GM19238 (cell line): ENCODE results near the gene PRSS33.

Experiments
- DNase-seq: peaks from one replicate; pipeline ENCODE4 v3.0.0; 2011; ENCODE audit warnings: low spot score; ENCODE audit not compliant: insufficient read length

PRSS33 gene

GRCh38 chr16:2765462-2766404, 21.6 kb downstream of the PRSS33 start:
- DNase-seq: no peak

GRCh38 chr16:2764718-2765117, 22.6 kb downstream of the PRSS33 start:
- DNase-seq: no peak

- DNase-seq: no peak
Measured at GRCh38 chr16:2763173-2763572, 24.2 kb downstream of the PRSS33 start.

- no peak for DNase-seq
Measured at GRCh38 chr16:2762711-2763110, 24.6 kb downstream of the PRSS33 start.

- no peak for DNase-seq
Measured at GRCh38 chr16:2761886-2762583, 25.3 kb downstream of the PRSS33 start.

DNA sequence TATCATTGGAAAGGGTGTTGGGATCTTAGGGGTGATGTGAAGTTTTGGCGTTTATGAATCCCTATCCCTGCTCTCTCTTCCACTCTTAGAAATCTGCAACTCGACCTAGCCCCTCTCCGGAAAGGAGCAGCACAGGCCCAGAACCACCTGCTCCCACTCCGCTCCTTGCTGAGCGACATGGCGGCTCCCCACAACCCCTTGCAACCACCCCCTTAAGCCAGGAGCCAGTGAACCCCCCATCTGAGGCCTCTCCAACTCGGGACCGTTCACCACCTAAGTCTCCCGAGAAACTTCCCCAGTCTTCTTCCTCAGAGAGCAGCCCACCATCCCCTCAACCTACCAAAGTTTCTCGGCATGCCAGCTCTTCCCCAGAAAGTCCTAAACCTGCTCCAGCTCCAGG, 25.9 kb downstream of the PRSS33 start:
- no peak for DNase-seq

- no peak for DNase-seq
Measured at GRCh38 chr16:2757344-2757743, 30.0 kb downstream of the PRSS33 start.

DNA sequence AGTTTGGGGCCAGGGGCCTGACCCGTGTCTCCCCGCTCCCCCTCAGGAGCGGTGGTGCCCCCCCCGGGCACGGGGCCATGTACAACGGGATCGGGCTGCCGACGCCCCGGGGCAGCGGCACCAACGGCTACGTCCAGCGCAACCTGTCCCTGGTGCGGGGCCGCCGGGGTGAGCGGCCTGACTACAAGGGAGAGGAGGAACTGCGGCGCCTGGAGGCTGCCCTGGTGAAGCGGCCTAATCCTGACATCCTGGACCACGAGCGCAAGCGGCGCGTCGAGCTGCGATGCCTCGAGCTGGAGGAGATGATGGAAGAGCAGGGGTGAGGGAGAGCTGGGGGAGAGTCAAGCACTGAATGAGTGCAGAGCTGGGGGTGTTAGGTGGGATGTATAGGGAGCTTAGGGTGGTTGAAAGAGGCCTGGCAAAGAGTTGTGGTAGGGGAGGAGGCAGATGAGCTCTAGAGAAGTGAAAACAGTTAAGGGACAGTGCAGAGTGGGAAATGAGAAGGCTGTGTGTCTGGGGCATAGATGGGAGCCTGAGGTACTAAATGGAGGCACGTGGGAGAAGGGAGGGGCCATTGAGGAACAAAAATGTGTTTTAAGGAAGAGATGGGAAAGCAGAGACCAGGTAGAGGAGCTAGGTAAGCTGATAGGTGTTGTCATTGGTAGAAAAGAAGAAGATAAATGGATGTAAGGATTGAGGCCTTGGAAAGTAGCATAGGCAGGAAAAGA, 30.9 kb downstream of the PRSS33 start:
- no peak for DNase-seq

GRCh38 chr16:2755158-2755557, 32.2 kb downstream of the PRSS33 start:
- DNase-seq: no peak

- no peak for DNase-seq
Measured at GRCh38 chr16:2753733-2754020, 33.7 kb downstream of the PRSS33 start.

DNA sequence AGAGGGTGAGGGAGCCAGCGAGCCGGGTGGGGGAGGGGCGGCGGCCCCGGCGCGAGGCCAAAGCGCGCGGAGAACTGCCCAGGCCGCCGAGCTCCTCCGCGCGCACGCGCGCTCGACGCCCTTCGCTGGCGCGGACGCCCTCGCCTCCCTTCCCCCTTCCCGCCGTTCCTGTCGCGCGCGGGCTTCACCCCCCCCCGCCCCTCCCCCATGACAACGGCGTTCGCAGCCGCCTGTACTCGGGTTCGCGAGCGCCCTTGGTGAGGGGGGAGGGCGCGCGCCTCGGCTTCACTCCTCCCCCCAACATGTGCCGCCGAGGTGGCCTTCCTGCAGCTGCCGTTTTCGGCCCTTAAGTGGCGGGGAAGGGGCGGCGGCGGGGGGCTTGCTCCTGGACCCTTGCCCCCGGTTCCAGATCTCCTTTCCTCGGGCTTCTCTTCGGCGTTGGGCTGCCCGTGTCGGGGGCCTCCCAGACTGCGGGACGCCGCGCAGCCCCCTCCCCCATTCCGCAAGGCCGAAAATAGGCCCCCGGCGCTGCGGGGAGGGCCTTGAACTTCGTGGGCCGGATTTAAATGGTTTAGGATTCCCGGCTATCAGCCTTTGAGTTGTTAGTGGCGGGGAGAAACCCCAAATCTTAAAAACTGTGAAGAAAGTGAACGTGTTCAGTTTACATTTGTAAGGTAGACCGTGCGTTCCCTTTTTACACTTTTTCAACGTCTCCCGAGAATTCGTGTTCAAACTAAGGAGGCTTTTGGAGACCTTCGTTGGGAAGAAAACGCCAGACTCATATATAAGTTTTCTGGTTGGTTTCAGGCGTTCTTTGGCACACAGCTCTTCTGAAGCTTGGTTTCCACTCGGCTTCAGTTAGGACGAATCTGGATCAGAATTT, 34.3 kb downstream of the PRSS33 start:
- DNase-seq: peak; percentile 86

DNA sequence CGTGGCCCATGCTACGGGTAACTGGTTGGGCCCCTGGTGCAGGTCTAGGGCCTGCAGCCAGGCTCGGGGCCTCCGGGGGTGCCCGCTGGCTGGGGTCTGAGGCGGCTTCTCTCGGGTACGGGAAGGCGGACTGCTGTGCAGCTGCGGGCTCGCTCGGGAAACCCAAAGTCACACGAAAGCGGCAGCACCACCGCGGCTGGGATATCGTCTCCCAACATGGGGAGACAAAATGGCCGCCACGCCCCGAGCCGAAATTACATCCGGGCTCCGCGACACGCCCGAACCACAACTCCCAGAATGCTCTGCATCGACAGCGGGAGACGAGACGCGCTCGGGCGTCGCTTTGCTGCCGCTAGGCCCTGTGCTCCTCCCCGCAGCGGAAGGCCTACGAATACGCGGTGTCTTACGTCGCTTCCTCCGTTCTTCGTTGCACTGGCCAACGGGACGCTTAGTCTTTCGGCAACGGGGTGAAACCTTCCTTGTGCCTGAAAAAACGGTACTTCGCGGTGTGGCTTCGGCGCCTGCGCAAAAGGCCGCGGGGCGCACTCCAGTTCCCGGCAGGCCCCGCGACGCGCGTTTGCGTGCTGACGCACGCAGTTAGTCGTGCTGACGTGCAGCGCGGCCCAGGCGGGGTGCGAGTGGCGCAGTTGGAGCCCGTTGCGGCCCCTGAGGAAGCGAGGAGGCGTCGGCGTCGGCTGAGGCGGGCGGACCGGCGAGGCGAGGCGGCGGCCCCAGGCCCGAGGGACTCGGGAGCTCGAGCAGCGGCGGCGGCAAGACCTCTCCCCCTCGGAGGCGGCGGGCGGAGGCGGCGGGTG, 35.1 kb downstream of the PRSS33 start, which contains the start of gene SRRM2:
Gene SRRM2, plus strand, starts transcription at position 604 of the 815 bp plus-strand sequence. CDS start 3,727 bp downstream, outside the sequence.
- peak; percentile 98 for DNase-seq

DNA sequence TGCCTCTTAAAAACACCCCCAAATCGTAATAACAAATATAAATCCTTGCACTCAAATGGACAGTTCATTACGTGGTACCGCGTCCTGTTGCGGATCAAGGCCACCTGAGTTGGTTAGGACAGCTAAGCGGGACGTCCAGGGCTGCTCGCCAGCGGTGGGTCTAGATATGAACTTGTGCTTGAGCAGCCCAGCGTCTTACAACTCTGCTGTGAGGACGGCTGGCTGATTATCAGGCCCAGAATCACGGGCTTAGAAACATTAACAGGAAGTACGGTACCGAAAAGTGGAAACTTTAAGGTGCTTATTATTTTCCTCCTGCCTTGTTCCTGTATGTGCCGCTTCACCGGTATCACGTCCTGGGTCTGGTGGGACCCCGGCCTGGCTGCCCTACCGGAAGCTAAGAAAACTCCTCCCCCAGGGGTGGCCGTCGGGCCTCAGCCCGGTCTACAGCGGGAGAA, 35.8 kb downstream of the PRSS33 start:
- peak; percentile 84 for DNase-seq

GRCh38 chr16:2749936-2750335, 37.4 kb downstream of the PRSS33 start:
- DNase-seq: no peak

GRCh38 chr16:2749476-2749875, 37.9 kb downstream of the PRSS33 start:
- no peak for DNase-seq

- DNase-seq: no peak
Measured at GRCh38 chr16:2748757-2749455, 38.5 kb downstream of the PRSS33 start.

DNA sequence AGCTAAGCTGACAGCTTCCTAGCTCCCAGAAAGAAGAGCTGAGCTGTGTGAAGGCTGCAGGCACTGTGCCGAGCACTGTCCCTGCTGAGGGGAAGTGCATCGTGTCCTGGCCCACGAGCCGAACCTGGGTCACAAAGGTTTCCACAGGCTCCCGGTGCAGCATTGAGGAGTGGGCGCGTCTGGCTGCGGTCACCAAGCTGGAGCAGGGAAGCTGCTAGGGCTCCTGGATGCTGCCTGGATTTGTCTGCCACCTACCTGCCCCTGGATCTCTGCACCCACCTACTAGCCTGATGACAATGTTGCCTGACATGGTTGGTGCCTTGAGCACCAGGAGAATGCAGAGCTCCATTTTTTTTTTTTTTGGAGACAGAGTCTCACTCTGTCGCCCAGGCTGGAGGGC, 41.4 kb downstream of the PRSS33 start:
- DNase-seq: no peak

DNA sequence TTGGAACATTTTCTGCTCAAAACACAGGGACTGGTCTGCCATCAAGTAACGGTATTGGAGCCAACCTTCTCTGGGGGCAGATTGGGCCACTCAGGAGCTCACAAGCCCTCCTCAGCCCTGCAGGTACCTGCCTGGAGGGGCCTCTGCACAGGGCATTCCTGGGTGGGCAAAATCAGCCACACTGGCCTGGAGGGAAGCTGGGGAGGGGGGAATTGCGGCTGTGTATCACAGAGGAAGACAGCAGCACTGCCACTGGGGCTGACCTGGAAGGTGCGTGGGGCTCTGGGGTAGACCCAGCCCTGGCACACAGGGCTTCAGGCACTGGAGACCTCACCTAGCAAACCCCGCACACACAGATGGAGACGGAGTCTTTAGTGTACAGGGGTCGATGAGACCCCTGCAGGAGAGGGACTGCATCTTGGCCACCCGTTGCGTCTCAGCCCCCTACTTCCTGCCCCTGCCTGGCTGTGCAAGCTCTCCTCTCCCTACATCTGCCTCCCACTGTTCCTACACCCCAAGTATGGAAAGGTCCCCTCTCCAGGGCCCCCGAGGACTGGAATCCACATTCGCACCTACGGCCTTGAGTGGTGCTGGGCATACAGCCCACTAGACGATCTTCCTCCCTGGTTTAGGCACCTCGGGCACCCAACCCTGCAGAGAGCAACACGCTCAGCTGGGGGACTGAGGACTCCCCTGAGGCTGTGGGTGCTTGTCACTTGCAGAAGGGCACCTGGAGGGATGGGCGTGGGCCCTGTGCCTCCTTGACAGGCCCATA, 42.1 kb downstream of the PRSS33 start:
- DNase-seq: no peak

GRCh38 chr16:2744711-2745110, 42.6 kb downstream of the PRSS33 start:
- no peak for DNase-seq
